Upper lobe of right lung (tissue), 1 donor: ENCODE measurements around the gene REEP1. TPM values are rescaled to one million over a fixed set of nuclear protein-coding genes. Genes with fewer than 3 reads are reported as not detected.
"Not testable (repeated sequence)": the region's sequence is repeated elsewhere in the genome, so short reads cannot be mapped to it uniquely, and the experiment has no call there.

ENCODE experiments used
- ATAC-seq: fragments of 200-7000 bp; cut with Tn5 transposase; one replicate; pipeline ENCODE4 v1.9.1; 2020; ENCODE audit warnings: mild to moderate bottlenecking, moderate library complexity
- DNase-seq: peaks from one replicate; pipeline ENCODE4 v3.0.0-alpha.2; 2020
- H3K27ac ChIP-seq: fragments of 200-600 bp; one replicate; pipeline ENCODE4 v1.8.0; 2022
- H3K27me3 ChIP-seq: fragments of 200-600 bp; one replicate; pipeline ENCODE4 v1.8.0; 2022; ENCODE audit warnings: mild to moderate bottlenecking
- H3K36me3 ChIP-seq: fragments of 200-600 bp; one replicate; pipeline ENCODE4 v1.8.0; 2022
- H3K4me1 ChIP-seq: fragments of 200-600 bp; one replicate; pipeline ENCODE4 v1.8.0; 2022
- H3K4me3 ChIP-seq: fragments of 200-600 bp; one replicate; pipeline ENCODE4 v1.8.0; 2022; ENCODE audit warnings: mild to moderate bottlenecking
- H3K9me3 ChIP-seq: fragments of 200-600 bp; one replicate; pipeline ENCODE4 v1.8.0; 2022
- CTCF ChIP-seq: fragments of 200-600 bp; IDR thresholded peaks from one replicate; pipeline ENCODE4 v1.8.0; 2022; ENCODE audit warnings: antibody characterized with exemption
- intact Hi-C: fragments of 100-400 bp; cut with DNase I; formaldehyde crosslinking; loops from one replicate; pipeline ENCODE4 v1.11.0; 2022
- total RNA-seq: library from RNA; stranded (reverse); fragmentation: NEBNext Ultra II Directional; extraction: Animal tissue kit (Norgen Biotek cat#: 25700); gene quantifications from one replicate; pipeline ENCODE4 v1.2.1, GENCODE V29; 2021
- donor health status: DM: no; HTN: yes; CAD: no; lungs with severe emphysema.

Gene REEP1
- total RNA-seq, 1 donor from 2014 or later: 7.8 TPM

- ATAC-seq (no peak), DNase-seq (no peak)
- Histone ChIP-seq H3K27me3 (no peaks in the 10 kb centered on the region), H3K4me3 (no peak overlapping the region), H3K36me3 (no peaks in the 10 kb centered on the region), H3K4me1 (no peaks in the 10 kb centered on the region), H3K9me3 (no peaks in the 10 kb centered on the region), H3K27ac (no peak overlapping the region)
- TF ChIP-seq CTCF: no peak
- intact Hi-C loops: no loop called here
These were observed 87.6 kb downstream of the REEP1 start for GRCh38 chr2:86249579-86250391.

GRCh38 chr2:86249176-86249575 lies 88.2 kb downstream of the REEP1 start:
- ATAC-seq (no peak), DNase-seq (no peak)
- H3K27me3 ChIP-seq: no peaks in the 10 kb centered on the region
- H3K4me1 ChIP-seq: no peaks in the 10 kb centered on the region
- no peaks in the 10 kb centered on the region for H3K9me3 ChIP-seq
- H3K36me3 ChIP-seq: no peaks in the 10 kb centered on the region
- H3K4me3 ChIP-seq: no peak overlapping the region
- TF ChIP-seq CTCF: no peak
- H3K27ac ChIP-seq: no peak overlapping the region
- intact Hi-C loops: no loop called here

GRCh38 chr2:86245222-86245621 lies 92.2 kb downstream of the REEP1 start:
- H3K4me3 ChIP-seq, DNase-seq, H3K36me3 ChIP-seq, H3K27ac ChIP-seq, H3K27me3 ChIP-seq, intact Hi-C loops, H3K4me1 ChIP-seq, ATAC-seq, H3K9me3 ChIP-seq: not testable (repeated sequence)

- H3K9me3 ChIP-seq, H3K27ac ChIP-seq, ATAC-seq, H3K27me3 ChIP-seq, H3K4me3 ChIP-seq, H3K36me3 ChIP-seq, intact Hi-C loops, H3K4me1 ChIP-seq, DNase-seq: not testable (repeated sequence)
These were observed 92.6 kb downstream of the REEP1 start for GRCh38 chr2:86244781-86245180.

GRCh38 chr2:86243950-86244733 lies 93.3 kb downstream of the REEP1 start:
- no peaks in the 10 kb centered on the region for H3K9me3 ChIP-seq
- intact Hi-C loops: no loop called here
- no peaks in the 10 kb centered on the region for H3K4me1 ChIP-seq
- no peaks in the 10 kb centered on the region for H3K36me3 ChIP-seq
- DNase-seq: no peak
- no peak overlapping the region for H3K4me3 ChIP-seq
- H3K27ac ChIP-seq: no peak overlapping the region
- H3K27me3 ChIP-seq: no peaks in the 10 kb centered on the region
- no peak for ATAC-seq
- TF ChIP-seq CTCF: no peak

- Histone ChIP-seq H3K27me3 (no peaks in the 10 kb centered on the region), H3K27ac (no peak overlapping the region), H3K4me1 (no peaks in the 10 kb centered on the region), H3K36me3 (no peaks in the 10 kb centered on the region), H3K9me3 (no peaks in the 10 kb centered on the region), H3K4me3 (no peak overlapping the region)
- no peak for DNase-seq
- intact Hi-C loops: no loop called here
- peak; percentile 73 for ATAC-seq
- no peak for TF ChIP-seq CTCF
These were observed 94.2 kb downstream of the REEP1 start for GRCh38 chr2:86243272-86243671.
